GM21528 (cell line): ENCODE data around the gene LCMT1.
"Not testable (repeated sequence)": the region's sequence is repeated elsewhere in the genome, so short reads cannot be mapped to it uniquely, and the experiment has no call there.

Experiments used
- ATAC-seq: cut with Tn5 transposase; IDR thresholded peaks from one replicate; pipeline ENCODE4 v1.9.1; 2021; ENCODE audit warnings: mild to moderate bottlenecking, moderate library complexity; ENCODE audit not compliant: unreplicated experiment, low FRiP score

LCMT1 gene

DNA sequence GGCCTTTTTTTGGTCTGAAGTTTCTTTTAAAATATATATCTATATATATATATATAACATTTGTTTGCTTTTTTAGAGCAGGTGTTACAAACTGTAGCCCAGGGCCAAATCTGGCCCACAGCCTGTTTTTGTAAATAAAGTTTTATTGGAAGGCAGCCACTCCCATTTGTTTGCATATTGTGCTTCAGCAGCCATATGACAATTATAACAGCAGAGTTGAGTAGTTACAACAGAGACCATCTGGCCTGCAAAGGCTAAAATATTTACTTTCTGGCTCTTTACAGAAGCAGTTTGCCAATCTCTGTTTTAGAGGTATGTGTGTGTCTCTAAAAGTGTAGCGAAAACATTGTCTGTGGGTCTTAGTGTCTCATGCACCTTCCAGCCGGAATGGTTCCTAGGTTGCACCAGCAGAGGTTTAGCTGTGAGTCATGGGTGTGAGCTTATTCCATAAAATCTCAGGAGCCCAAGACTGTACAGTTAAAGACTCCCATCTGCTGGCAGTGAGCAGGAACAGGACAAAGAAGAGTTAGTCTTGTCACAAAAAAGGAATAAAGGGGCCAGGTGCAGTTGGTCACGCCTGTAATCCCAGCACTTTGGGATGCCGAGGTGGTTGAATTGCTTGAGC lies 23.8 kb downstream of the LCMT1 start:
- ATAC-seq = no peak

GRCh38 chr16:25138130-25138529 lies 26.6 kb downstream of the LCMT1 start:
- ATAC-seq = no peak

GRCh38 chr16:25140459-25140858 lies 28.9 kb downstream of the LCMT1 start:
- no peak for ATAC-seq

DNA sequence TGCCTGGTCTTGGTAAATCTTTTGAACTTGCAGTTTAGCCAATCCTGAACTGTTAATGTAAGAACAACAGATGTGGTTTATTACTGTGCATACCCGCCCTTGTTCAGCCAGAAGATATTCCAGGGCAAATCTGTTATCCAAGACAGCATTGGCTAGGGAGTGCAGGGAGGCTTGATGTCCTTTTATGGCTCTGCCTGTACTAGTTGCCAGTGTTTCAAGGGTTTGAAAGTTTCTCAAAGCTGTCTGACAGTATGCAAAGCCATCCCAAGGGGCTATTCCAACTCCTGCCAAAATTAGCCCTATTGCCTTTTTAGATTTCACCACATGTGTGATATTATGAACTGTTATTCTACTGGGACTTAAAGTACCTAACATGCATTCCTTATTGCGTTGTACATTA lies 30.1 kb downstream of the LCMT1 start:
- ATAC-seq = no peak

GRCh38 chr16:25143928-25144327 lies 32.4 kb downstream of the LCMT1 start:
- no peak for ATAC-seq

- no peak for ATAC-seq
These were observed 37.1 kb downstream of the LCMT1 start for GRCh38 chr16:25148568-25149215.

GRCh38 chr16:25151996-25152395 lies 40.5 kb downstream of the LCMT1 start:
- no peak for ATAC-seq

DNA sequence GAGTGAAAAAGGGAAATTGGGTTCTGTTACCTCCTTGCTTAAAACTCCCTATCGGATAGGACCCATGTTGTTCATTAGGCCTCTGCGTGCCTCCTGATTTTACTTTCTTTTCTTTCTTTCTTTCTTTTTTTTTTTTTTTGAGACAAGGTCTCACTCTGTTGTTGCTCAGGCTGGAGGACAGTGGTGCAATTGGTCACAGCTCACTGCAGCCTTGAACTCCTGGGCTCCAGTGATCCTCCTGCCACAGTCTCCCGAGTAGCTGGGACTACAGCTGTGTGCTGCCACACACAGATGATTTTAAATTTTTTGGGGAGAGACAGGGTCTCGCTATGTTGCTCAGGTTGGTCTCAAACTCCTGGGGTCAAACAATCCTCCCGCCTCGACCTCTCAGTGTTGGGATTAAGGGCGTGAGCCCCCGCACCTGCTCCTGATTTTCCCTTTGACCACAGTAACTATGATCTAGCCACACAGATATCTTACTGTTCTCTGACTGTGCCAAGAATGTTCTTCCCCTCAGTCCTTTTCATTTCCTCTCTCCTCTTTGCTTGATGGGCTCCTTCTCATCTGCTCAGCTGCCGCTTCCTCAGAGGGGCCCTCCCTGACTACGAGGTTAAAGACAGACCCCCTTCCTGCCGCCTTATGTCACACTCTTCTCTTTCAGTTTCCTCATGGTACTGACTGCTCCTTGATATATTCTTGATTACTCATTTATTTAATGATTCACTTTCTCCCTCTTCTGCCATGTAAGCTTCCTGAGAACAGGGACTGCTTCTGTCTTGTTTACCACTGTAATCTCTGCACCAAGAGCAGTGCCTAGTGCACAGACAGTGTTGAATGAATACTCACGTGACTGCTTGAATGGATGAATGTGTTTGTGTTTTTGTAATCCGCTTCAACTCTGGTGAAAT lies 44.3 kb downstream of the LCMT1 start:
- ATAC-seq = no peak

- no peak for ATAC-seq
These were observed 45.8 kb downstream of the LCMT1 start for GRCh38 chr16:25157271-25157875.

GRCh38 chr16:25158401-25158800 lies 46.9 kb downstream of the LCMT1 start:
- ATAC-seq = no peak

DNA sequence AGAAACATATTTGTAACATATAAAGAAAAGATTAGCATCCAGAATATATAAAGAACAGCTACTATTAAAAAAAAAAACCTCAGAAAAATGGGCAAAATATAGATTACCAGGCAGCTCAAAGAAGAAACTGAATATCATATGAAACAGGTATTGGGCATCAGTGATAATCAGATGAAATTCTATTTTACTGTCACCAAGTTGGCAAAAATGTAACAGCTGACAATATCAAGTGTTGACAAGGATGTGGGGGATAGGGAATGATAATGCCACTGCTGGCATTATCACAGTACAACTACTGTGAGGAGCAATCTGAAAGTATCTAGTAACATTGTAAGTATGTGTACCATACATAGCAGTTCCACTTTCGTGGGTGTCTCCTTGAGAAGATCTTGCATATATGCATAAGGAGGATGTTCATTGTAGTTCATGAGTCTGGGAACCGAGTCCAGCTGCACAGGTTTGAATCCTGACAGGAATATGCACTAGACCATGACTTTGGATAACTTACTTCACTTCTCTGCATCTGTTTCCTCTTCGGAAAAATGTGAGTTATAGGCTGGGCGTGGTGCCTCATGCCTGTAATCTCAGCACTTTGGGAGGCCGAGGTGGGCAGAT lies 50.3 kb downstream of the LCMT1 start:
- no peak for ATAC-seq

GRCh38 chr16:25163683-25164082 lies 52.1 kb downstream of the LCMT1 start:
- no peak for ATAC-seq

DNA sequence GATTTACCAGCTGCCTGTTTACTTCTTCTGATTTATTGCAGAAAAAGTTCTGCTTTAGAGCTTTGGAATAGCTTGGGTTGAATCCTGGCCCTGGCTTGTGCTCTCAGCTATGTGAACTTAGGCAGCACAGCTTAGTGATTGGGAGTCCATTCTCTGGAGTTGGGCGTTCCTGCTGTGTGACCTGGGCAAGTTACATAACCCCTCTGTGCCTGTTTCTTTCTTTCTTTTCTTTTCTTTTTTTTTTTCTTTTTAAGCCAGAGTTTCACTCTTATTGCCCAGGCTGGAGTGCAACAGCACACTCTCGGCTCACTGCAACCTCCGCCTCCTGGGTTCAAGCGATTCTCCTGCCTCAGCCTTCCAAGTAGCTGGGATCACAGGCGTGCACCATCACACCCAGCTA lies 53.7 kb downstream of the LCMT1 start:
- no peak for ATAC-seq

DNA sequence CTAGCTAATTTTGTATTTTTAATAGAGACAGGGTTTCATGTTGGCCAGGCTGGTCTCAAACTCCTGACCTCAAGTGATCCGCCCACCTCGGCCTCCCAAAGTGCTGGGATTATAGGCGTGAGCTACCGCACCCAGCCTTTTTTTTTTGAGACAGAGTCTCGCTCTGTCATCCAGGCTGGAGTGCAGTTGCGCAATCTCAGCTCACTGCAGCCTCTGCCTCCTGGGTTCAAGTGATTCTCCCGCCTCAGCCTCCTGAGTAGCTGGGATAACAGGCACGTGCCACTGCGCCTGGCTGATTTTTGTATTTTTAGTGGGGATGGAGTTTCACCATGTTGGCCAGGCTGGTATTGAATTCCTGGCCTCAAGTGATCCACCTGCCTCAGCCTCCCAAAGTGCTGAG lies 56.4 kb downstream of the LCMT1 start:
- not testable (repeated sequence) for ATAC-seq

DNA sequence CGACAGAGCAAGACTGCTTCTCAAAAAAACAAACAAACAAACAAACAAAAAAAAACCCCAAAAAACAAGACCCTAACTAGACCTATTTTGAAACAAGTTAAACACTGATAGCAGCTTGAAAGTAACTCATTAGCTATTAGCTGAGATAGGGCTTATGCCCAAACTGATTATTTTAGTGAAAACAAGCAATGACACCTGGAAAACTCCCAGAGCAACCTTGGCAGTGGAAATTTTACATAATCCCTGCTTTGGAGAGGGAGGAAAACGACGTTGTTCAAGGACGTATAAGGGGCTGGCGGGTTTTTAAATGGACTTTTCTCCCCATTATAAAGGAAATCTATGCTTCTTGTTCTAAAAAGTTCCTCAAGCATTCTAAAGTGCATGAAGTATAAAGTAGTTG lies 59.8 kb downstream of the LCMT1 start:
- no peak for ATAC-seq

- no peak for ATAC-seq
These were observed 61.3 kb downstream of the LCMT1 start for GRCh38 chr16:25172831-25173230.

GRCh38 chr16:25174285-25174684 lies 62.7 kb downstream of the LCMT1 start:
- no peak for ATAC-seq

DNA sequence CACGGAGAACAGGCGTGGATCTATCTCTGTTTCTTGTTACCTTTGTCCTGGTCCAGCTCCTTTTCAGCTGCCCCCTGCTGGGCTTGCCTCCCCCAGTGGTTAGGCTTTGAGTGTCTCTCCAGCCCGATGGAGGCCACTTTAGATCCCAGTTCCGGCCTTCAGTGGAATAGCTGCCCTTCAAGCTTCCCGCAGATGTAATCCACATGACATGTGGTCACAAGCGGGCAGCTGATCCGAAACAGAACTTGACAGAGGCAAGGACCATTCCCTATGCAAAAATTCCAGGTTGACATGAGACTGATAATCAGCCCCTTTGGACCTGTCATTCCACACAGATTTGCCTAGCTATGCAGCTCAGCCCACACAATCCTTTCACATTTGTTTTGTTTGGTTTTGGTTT lies 64.6 kb downstream of the LCMT1 start:
- ATAC-seq = no peak

- ATAC-seq = no peak
These were observed 65.9 kb downstream of the LCMT1 start for GRCh38 chr16:25177512-25177830.

DNA sequence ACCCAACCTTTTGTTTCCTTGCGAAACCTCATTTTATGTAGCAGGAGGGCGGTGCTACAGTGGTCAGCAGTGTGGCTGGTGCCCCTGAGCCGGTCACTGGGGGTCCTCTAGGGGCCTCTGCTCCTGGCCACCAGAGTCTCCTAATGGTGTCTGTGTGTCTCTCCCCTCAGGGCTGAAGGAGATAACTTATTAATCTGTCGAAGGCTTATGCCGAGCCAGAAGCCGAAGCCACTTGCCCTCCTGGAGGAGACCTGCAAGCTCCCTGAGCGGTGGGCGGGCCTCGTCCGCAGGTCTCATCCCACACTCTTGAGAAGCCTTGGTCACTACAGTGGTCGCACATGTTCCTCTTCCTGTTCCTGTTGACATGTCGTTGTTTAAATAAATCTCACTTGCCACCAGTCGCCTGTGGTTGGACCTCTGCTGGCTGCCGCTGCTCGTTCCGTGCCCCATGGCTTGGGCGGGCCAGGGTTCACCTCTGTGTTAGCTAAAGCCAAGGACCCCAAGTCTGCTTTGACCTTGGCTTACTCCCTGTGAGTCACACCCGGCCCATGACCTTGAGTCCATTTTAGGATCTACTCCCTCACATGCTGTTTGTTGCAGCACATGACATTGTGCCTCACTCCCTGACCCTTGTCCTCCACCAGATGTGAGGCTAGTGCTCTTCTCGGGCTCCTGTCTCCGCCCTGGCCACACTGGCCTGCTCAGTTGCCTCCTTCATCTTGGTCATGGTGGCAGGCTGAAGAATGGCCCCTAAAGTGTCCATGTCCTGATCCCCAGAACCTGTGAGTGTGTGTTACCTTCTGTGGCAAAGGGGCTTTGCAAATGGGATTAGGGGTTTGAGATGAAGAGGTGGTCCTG lies 66.5 kb downstream of the LCMT1 start:
- no peak for ATAC-seq
